GM12864 (cell line): ENCODE data around the gene EFHC1.

ENCODE experiments used
- DNase-seq: peaks from one replicate; pipeline ENCODE4 v3.0.0-alpha.2; 2011; ENCODE audit warnings: low read depth
- H3K4me3 ChIP-seq: 2 replicates; pipeline ENCODE4 v1.5.1; 2011; ENCODE audit warnings: mild to moderate bottlenecking, low read depth, low read length, control low read depth
- TF ChIP-seq, protein P1 (sequence below): IDR thresholded peaks from 2 replicates; pipeline ENCODE4 v1.5.1; 2011; ENCODE audit warnings: low read depth, mild to moderate bottlenecking, moderate library complexity, low read length, control low read depth, inconsistent platforms; ENCODE audit errors: missing control alignments

The EFHC1 gene

DNA sequence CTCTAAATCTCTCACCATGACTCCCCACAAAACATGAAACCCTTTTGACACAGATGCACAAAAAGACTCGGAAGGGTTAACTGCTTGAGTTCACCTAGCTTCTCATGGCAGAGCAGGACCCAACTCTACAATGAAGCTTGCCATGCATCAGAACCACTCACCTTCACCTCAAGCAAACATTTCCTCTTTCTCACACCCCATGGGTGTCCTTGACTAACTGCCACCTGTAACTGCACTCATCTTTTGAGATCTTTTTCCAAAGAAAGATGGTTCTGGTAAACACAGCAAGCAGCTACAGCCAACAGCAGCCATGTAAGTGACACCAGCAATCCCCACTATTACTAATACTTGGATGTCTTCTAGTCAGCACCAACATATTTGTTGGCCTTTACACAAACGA lies 76.5 kb downstream of the EFHC1 start:
- no peak for DNase-seq
- no peak overlapping the region for H3K4me3 ChIP-seq
- TF ChIP-seq, protein P1, sequence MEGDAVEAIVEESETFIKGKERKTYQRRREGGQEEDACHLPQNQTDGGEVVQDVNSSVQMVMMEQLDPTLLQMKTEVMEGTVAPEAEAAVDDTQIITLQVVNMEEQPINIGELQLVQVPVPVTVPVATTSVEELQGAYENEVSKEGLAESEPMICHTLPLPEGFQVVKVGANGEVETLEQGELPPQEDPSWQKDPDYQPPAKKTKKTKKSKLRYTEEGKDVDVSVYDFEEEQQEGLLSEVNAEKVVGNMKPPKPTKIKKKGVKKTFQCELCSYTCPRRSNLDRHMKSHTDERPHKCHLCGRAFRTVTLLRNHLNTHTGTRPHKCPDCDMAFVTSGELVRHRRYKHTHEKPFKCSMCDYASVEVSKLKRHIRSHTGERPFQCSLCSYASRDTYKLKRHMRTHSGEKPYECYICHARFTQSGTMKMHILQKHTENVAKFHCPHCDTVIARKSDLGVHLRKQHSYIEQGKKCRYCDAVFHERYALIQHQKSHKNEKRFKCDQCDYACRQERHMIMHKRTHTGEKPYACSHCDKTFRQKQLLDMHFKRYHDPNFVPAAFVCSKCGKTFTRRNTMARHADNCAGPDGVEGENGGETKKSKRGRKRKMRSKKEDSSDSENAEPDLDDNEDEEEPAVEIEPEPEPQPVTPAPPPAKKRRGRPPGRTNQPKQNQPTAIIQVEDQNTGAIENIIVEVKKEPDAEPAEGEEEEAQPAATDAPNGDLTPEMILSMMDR: no peak

DNA sequence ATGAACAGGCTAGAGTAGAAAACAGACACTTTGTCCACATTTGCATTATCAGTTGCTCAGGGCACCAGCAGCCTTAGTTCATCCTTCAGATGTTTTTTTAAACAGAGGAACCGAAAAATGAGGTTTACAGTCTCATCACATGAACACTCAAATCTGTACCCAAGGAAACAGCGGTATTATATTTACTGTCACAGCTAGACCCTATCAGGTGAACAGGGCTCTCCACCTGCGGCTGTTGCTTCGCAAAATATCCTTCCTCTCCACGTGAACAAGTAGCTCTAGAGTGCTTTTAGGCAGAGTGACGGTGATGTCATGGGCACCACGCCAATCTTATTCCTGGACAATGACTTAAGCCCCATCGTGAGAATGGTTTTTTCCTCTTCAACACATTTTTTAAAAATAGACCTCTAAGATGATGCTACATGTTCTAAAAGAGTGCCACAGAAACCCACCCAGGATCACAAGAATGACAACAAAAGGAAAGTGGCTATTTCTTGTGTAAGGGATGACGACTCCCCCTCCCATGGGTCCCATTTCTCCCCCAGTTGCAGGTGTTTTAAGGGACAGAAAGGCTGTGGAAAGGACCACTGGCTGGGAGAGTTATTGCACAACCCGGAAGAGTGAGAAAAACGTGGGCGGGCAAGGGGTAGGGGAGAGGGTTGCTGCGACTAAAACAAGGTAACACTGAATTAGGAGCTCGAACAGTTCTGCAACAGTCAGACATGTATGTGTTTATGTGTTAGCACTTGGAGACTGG lies 77.7 kb downstream of the EFHC1 start:
- TF ChIP-seq, protein P1: no peak
- peak; percentile 97 for DNase-seq
- H3K4me3 ChIP-seq: peak overlapping the region; percentile 40

- DNase-seq: peak; percentile 88
- H3K4me3 ChIP-seq: peak overlapping the region; percentile 40
- TF ChIP-seq, protein P1: no peak
These were observed 78.4 kb downstream of the EFHC1 start for GRCh38 chr6:52498538-52499017.

- H3K4me3 ChIP-seq: peak overlapping the region; percentile 40
- TF ChIP-seq, protein P1: no peak
- DNase-seq: no peak
These were observed 78.9 kb downstream of the EFHC1 start for GRCh38 chr6:52499026-52499425.

DNA sequence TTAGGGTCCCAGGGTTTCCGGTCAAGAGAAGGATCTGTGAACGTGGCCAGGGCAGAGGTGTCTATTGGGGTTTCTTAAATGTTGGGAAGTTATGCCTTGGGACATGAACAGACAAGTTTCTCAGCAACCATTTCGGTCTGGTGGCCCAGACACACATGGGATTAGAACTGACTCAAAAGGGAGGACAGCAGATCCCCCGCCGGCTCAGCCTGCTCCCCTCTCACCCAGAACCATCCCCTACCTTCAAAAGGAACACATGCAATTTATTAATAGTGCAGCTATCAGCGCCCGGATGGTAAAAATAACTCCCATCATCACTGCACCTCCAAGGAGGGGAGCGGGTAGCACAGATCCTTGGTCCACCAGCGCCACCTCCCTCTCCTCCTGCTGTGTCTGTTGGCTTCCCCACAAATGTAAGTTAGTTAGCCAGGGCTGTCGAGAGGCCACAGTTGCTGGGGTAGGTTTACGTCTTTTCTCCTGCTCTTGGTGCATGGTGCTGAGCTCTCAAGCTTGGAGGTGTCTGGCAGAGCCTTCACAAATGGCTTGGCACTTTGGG lies 79.6 kb downstream of the EFHC1 start:
- TF ChIP-seq, protein P1: no peak
- no peak for DNase-seq
- H3K4me3 ChIP-seq: no peak overlapping the region

GRCh38 chr6:52500238-52501129 lies 80.3 kb downstream of the EFHC1 start:
- TF ChIP-seq, protein P1: no peak
- no peak for DNase-seq
- H3K4me3 ChIP-seq: no peak overlapping the region
